Testis (tissue), 2 donors: Measurements from ENCODE around the gene CFHR1.

Experiments
- CTCF ChIP-seq, 3 experiments: fragments of 450-650 bp in 2 of 3; fragments of 200-600 bp in 1 of 3; sonication (generic) in 1 of 3; IDR thresholded peaks; one replicate each; pipeline ENCODE4 v1.5.1; 2016 to 2019; ENCODE audit warnings: antibody characterized with exemption in 3 of 3, mild to moderate bottlenecking in 2 of 3, moderate library complexity in 1 of 3
- POLR2A ChIP-seq: fragments of 450-650 bp; IDR thresholded peaks from one replicate; pipeline ENCODE4 v1.6.1; 2017; ENCODE audit warnings: antibody characterized with exemption, mild to moderate bottlenecking, moderate library complexity

GRCh38 chr1:196773713-196774112 lies 45.8 kb upstream of the CFHR1 start:
- no peak for TF ChIP-seq CTCF (IDR thresholded peaks at IDR 0.05)
- no peak for TF ChIP-seq POLR2A
